HG03457 (cell line): ENCODE data around the gene SIRPA.

Source experiments
- ATAC-seq: cut with Tn5 transposase; IDR thresholded peaks from one replicate; pipeline ENCODE4 v1.9.1; 2021; ENCODE audit warnings: moderate number of reproducible peaks; ENCODE audit not compliant: unreplicated experiment

SIRPA gene

GRCh38 chr20:1979106-1979778 is 84.0 kb downstream of the SIRPA start:
- ATAC-seq, result no peak

DNA sequence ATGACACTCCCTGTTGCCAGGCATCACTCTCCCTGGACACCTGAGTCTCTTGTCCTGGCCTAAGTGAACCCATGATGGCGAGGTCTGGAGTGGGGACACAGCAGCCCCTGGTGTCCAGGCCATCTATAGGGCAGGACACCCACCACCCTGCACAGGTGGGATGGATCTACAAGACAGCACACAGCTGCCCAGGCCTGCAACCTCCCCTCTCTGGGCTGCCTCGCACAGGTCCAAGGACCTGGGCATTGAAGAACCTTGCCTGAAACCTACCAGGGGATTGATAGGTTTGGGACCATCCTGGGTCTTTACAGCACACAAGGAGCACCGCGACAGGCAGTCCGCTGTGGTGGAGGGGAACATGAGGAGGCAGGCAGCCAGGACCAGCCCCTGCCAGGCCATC is 87.5 kb downstream of the SIRPA start:
- no peak for ATAC-seq

DNA sequence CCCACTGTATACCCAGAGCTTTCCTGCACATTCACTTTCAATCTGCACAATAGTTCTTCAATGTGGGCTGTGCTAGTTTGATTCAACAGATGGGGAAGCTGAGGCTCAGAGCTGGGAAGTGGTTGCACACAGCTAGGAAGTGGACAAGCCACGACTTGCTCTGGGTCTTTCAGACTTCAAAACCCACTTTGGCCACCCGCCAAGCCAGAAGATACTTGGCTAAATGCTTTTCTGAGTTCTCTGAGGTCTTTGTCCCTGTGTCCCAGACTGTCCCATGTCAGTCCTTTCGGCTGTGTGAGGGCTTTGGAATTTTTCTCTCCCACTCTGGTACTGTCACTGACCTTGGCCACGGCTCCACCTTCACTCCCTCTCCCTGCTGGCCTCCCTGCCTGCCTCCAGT is 88.1 kb downstream of the SIRPA start:
- ATAC-seq, result no peak

- no peak for ATAC-seq
Observed at GRCh38 chr20:1987826-1988225, 92.6 kb downstream of the SIRPA start.
